HG03280 (cell line): ENCODE data around the gene ZNF521.

ENCODE experiments used
- ATAC-seq: cut with Tn5 transposase; IDR thresholded peaks from one replicate; pipeline ENCODE4 v1.9.1; 2021; ENCODE audit warnings: mild to moderate bottlenecking, moderate library complexity; ENCODE audit not compliant: unreplicated experiment

Gene ZNF521

GRCh38 chr18:25253779-25254178 is 98.2 kb downstream of the ZNF521 start:
- ATAC-seq, result no peak

GRCh38 chr18:25253136-25253535 is 98.8 kb downstream of the ZNF521 start:
- no peak for ATAC-seq

- no peak for ATAC-seq
Measured at GRCh38 chr18:25251068-25251467, 100.9 kb downstream of the ZNF521 start.

- ATAC-seq, result no peak
Measured at GRCh38 chr18:25250474-25250851, 101.5 kb downstream of the ZNF521 start.

- ATAC-seq, result no peak
Measured at GRCh38 chr18:25248755-25249154, 103.2 kb downstream of the ZNF521 start.

- ATAC-seq, result no peak
Measured at GRCh38 chr18:25247725-25248124, 104.2 kb downstream of the ZNF521 start.

GRCh38 chr18:25244924-25245698 is 106.9 kb downstream of the ZNF521 start:
- no peak for ATAC-seq

GRCh38 chr18:25244170-25244569 is 107.8 kb downstream of the ZNF521 start:
- ATAC-seq, result no peak

- ATAC-seq, result no peak
Measured at GRCh38 chr18:25243754-25244153, 108.2 kb downstream of the ZNF521 start.

GRCh38 chr18:25243257-25243656 is 108.7 kb downstream of the ZNF521 start:
- no peak for ATAC-seq

GRCh38 chr18:25240420-25240770 is 111.6 kb downstream of the ZNF521 start:
- no peak for ATAC-seq

GRCh38 chr18:25239581-25240419 is 112.2 kb downstream of the ZNF521 start:
- ATAC-seq, result no peak

- no peak for ATAC-seq
Measured at GRCh38 chr18:25239151-25239550, 112.8 kb downstream of the ZNF521 start.

- no peak for ATAC-seq
Measured at GRCh38 chr18:25237571-25238267, 114.2 kb downstream of the ZNF521 start.

GRCh38 chr18:25236736-25237135 is 115.2 kb downstream of the ZNF521 start:
- no peak for ATAC-seq

GRCh38 chr18:25235401-25236042 is 116.4 kb downstream of the ZNF521 start:
- no peak for ATAC-seq

- ATAC-seq, result no peak
Measured at GRCh38 chr18:25234740-25235345, 117.1 kb downstream of the ZNF521 start.

- no peak for ATAC-seq
Measured at GRCh38 chr18:25234322-25234639, 117.7 kb downstream of the ZNF521 start.

- ATAC-seq, result no peak
Measured at GRCh38 chr18:25233528-25234321, 118.2 kb downstream of the ZNF521 start.

GRCh38 chr18:25231327-25231691 is 120.7 kb downstream of the ZNF521 start:
- no peak for ATAC-seq
